ENCODE data around the gene HNRNPK. TPM values are rescaled to one million over a fixed set of nuclear protein-coding genes. Genes with fewer than 3 reads are reported as not detected.

Gene HNRNPK
- total and polyA plus RNA-seq, 2 of the 13 experiments (the other 11 are each of a cell fraction or from before 2014, with no cell fraction given) = 321 to 712 TPM

- no peak for TF ChIP-seq ZUFSP (CRISPR knock-in tag; IDR thresholded peaks at IDR 0.05; ENCODE audit: borderline replicate concordance)
- peak; percentile 83 for TF ChIP-seq BHLHE40 (IDR thresholded peaks at IDR 0.05; ENCODE audit: low read length)
- no peak for TF ChIP-seq KLF11 (CRISPR knock-in tag; IDR thresholded peaks at IDR 0.05)
- TF ChIP-seq ZBTB8A (CRISPR knock-in tag; IDR thresholded peaks at IDR 0.05; ENCODE audit: borderline replicate concordance, low read depth) = no peak
- TF ChIP-seq TBX3 (IDR thresholded peaks at IDR 0.05; ENCODE audit: borderline replicate concordance) = peak; percentile 68
- no peak for TF ChIP-seq ZFAT (CRISPR knock-in tag; conservative IDR thresholded peaks at IDR 0.05)
- no peak for TF ChIP-seq PHB2 (IDR thresholded peaks at IDR 0.05; ENCODE audit: partially characterized antibody)
- TF ChIP-seq MNT (IDR thresholded peaks at IDR 0.05) = peak; percentile 85
- TF ChIP-seq GMEB1 (CRISPR knock-in tag; IDR thresholded peaks at IDR 0.05; ENCODE audit: borderline replicate concordance) = no peak
- no peak for TF ChIP-seq ZBTB21 (CRISPR knock-in tag; IDR thresholded peaks at IDR 0.05)
- TF ChIP-seq ZNF770 (CRISPR knock-in tag; IDR thresholded peaks at IDR 0.05) = no peak
- TF ChIP-seq ZNF282 (IDR thresholded peaks at IDR 0.05; ENCODE audit: partially characterized antibody) = no peak
- no peak for TF ChIP-seq KIAA2018 (CRISPR knock-in tag; IDR thresholded peaks at IDR 0.05; ENCODE audit: borderline replicate concordance)
Measured at GRCh38 chr9:83992407-83992806, 12.4 kb upstream of the HNRNPK start (continued).

Measured in HepG2 (cell line).